ENCODE measurements around the gene RSAD1.
A peak's percentile ranks its signal among the peaks of the same experiment; 100 is the strongest.

The RSAD1 gene

GRCh38 chr17:50498021-50498874, 19.6 kb downstream of the RSAD1 start:
- DNase-seq: no peak

DNA sequence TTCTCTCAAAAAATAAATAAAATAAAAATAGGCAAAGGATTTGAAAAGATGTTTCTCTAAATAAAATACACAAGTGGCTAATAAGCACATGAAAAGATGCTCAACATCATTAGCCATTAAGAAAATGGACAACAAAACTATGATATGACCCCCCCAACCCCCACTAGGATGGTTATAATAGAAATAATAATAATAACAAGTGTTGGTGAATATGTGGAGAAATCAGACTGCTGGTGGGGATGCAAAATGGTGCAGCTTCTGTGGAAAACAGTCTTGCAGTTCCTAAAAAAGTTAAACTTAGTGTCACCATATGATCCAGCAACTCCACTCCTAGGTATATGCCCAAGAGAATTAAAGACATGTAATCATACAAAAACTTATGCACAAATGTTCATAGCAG, 20.6 kb downstream of the RSAD1 start:
- no peak for DNase-seq

GRCh38 chr17:50499721-50500120, 21.1 kb downstream of the RSAD1 start:
- no peak for DNase-seq

GRCh38 chr17:50501054-50501453, 22.4 kb downstream of the RSAD1 start:
- peak in 1 of 2 experiments; percentile 34 for DNase-seq

GRCh38 chr17:50502301-50502990, 23.8 kb downstream of the RSAD1 start:
- no peak for DNase-seq

DNA sequence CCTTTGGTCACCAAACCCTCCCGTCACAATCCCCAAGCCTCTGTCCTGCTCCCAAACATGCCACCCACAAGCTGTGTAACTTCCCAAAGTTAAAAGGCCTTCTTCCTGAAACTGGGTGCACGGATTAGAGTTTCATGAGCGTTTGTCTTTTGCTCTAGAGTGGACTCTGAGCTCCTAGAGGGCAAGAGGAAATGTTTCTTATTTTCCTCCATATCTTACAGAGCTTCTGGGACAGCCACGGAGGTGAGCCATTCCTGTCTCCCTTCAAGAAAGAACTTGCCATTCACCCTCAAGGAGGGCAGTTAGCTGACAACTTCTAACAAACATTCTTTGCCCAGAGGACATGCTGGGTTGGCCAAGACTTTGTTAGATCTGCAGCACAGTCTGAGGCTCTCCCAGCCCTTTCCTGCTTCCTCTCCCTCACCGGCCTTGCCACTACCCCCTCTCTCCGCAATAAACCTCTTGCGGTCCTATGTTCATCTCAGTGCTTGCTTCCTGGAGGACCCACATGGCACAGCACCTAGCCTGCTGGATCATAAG, 27.0 kb downstream of the RSAD1 start:
- DNase-seq: no peak

DNA sequence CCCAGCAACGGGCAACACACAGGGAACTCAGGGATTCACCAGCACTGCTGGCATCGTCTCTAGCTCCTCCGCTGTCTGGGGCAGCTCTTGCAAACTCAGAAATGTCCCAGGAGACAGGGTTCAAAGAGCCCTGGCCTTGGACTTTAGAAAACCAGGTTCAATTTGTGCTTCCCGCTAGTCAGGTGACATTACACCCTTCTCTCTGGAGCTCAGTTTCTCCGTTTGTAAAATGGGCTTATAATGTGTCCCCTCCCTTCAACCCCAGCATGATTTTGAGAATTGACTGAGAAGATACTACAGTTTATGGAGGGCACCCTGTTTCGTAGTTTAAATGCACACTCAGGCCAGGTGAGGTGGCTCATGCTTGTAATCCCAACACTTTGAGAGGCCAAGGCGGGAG, 27.6 kb downstream of the RSAD1 start:
- DNase-seq: no peak

GRCh38 chr17:50507871-50508572, 29.4 kb downstream of the RSAD1 start, which contains the start of gene MYCBPAP:
Gene MYCBPAP (plus strand): TSS chr17:50508439. CDS start chr17:50508675, 236 bp downstream.
- peak in 1 of 2 experiments; percentile 65 for DNase-seq

DNA sequence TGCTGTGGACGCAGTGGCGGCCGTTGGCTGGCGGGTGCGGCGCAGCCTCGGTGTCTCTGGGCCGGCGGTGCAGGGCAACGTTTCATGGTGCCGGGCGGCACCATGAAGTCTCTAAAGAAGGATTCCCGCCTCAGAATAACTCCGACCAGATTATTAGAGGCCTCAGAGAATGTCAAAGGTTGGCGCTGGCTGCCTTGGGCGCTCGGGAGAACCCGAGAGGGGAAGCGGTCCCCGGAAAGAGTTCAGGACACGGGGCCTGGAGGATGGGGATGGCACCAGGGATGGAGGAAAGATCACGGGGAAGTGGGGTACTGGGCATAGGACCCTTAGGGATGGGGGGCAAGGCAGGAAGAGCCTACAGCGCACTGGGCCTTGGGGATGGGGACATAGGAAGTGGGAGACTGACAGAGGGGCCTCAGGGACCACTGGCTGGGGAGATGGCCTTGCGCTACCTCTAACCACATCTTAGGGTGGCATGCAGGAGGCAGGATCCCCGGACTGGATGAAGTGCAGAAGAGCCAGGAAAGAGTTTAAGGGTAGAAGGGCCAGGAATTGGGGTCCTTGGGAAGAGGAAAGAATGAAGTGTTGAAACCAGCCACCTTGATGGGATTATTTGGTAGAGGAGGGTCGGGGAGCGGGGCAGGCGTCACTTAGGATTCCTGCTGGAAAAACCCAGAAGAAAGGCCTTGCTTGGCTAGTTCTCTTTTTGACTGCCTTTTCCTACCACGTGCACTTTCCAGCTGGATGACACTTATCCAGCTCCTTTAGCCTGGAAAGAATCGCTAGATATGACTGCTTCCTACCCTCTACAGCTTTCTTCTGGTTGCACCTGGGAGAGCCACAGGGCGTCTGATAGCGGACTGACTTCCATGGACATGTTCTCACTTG, 30.2 kb downstream of the RSAD1 start:
- DNase-seq: no peak

DNA sequence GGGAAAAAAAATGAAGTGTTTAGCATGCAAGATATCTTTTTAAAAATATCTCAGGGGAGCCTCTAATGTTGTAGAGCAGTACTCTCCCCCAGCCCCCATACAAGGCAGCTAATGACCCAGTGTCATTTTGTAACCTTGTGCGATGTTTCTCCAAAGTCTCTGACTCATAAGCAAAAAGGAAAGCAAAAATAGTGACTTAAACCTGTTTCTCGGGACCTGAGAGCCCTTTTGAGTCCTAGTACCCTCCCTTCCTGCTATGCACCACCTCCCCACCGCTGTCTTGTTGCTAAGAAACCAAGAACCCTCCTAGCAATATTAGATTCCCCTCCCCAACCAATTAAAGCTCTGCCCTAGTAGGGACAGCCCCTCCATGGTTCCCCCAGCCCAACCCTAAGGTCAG, 32.4 kb downstream of the RSAD1 start:
- no peak for DNase-seq

DNA sequence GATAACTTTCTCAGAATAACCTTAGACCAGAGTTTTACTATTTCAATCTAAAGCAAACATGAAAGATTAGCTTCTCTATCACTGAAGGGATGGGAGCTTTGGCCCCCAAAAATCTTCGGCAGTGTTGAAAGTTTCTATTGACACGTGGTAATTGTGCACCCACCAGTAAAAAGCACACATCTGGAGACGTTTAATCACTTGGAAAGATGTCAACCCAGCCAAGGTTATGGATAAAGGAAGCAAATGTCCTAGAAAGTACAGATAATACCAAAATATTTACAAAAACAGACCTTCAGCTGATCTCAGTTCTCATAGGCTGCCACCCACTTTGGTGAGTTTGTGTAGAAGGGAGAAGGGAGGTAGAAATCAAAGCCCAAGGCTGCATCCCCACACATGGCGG, 34.8 kb downstream of the RSAD1 start:
- DNase-seq: no peak

DNA sequence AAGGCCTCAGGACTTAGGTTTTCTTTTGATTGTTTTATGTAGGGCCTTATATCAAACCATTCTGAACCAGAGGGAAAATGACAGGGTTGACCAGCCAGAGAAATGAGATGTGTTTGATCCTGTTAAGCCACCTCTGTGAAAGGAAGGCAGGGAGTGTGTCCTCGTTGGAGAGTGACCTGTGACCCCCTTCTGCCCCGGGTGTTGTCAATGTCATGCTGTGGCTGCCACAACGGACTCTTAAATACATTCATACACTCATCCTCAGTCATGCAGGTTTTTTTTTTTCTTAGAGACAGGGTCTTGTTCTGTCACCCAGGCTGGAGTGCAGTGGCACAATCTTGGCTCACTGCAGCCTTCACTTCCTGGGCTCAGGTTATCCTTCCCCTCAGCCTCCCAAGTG, 35.7 kb downstream of the RSAD1 start:
- DNase-seq: no peak

GRCh38 chr17:50514936-50515702, 36.5 kb downstream of the RSAD1 start:
- DNase-seq: no peak

- no peak for DNase-seq
These were observed 38.4 kb downstream of the RSAD1 start for GRCh38 chr17:50517011-50517410.

DNA sequence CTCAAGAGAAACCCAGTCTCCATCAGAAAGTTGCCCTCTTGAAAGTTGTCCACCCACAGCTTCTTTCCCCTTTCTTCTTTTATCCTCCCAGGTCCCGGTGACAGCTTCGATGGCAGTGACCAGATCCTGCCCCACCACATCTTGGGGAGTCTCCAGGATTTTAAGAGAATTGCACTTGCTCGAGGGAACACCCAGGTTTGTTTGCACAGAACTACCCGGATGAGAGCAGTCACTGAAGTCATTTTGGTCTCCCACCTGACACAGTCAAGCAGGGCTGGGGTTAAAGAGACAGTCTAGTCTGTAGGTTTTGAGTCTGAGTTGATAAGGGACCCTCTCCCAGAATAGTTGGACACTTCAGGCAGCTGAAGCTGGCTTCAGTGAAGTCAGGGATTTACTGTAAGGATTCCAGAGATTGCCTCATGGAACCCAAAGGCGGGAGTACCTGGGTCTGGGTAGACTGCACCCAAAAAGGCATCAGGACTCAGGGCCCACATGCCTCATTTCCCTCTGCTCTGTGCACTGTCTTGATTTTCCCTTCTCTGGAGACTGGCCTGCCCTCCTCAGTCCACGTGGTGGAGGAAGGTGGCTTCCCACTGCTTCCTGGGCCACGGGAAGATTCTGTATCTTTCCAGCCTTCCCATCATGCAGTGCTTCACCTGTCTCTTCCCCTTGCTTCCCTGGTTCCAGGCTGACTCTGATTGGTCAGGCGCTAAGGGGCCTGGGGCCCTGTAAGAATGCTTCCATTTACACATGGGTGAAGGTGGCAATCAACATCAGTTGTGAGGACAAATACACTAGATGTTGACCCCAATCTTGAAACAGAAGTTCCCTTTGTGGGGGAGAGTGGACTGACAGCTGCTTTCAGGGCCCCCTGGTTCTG, 39.1 kb downstream of the RSAD1 start:
- DNase-seq: no peak

DNA sequence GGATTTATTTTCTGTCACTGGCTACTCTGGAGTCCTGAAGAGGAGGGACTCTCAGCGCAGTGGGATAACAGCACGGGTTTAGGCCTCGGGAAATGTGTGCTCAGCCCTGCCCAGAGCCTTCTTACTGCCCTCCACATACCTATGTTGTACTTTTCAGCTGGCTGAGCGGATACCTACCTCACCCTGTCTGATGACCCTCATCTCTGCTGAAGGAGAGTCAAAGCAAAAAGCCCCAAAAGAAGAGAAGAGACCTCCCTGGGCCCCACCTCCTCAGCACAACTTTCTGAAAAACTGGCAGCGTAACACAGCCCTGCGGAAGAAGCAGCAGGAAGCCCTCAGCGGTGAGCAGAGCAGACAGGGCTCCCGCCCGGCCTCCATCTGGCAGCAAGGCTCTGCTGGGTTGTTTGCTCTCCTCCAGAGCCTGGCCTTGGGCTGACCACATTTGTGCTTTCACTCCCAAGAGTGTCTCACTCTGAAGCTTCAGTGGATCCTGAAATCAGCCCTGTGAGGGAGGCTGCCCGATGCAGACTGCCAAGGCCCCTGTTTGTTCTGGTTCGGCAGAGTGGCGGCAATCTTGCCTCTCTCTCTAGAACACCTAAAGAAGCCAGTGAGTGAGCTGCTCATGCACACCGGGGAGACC, 39.8 kb downstream of the RSAD1 start:
- DNase-seq: no peak

DNA sequence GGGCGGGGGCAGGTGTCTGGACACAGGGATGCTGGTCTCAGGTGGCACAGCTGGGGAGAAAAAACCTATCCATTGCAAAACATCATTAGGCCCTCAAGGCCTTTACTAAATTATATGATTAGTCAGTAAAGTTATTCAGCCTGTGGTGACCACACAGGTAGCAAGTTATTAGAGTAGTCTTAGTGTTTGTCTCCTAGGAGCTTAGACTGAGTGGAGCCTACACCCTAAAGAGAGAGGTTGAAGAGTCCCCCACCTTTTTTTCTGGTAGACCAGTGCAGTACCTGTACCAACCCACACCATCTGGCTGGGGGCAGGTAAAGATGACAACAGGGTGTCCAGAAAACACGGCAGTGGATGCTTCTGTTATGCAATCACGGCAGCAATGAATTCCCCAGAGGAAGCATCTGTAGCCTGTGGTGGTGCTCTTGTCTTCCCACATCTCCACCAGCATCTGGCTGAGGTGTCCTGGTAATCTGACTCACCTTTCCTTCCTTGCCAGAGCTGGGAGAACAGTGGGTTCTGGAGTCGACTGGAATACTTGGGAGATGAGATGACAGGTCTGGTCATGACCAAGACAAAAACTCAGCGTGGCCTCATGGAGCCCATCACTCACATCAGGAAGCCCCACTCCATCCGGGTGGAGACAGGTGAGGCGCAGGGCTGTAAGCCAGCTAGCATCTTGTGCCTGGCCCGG, 40.6 kb downstream of the RSAD1 start:
- no peak for DNase-seq

DNA sequence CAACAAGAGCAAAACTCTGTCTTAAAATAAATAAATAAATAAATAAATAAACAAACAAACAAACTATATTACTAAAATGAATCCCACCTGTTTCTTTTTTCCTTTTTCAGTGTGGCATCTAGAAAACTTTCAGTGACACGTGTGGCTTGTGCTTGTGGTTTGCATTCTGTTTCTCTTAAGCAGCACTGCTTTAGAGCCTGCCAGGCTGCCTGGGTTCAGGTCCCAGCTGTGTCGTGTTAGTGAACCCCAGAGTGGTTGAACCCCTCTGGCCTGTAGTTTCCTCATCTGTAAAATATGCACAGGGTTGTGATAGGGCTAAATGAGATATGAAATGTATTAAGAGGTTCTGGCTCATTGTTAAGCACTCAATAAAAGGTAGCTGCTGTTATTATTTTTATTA, 41.8 kb downstream of the RSAD1 start:
- no peak for DNase-seq

GRCh38 chr17:50521514-50521913, 42.9 kb downstream of the RSAD1 start:
- peak in 1 of 2 experiments; percentile 30 for DNase-seq
